ENCODE results near the gene RHBDL1. TPM values are rescaled to one million over a fixed set of nuclear protein-coding genes. Genes with fewer than 3 reads are reported as not detected.

Gene RHBDL1
- 1 to 10 TPM in 1 of 2 donors, under 1 TPM in 1; 0.67 to 1.3 TPM for total RNA-seq

DNA sequence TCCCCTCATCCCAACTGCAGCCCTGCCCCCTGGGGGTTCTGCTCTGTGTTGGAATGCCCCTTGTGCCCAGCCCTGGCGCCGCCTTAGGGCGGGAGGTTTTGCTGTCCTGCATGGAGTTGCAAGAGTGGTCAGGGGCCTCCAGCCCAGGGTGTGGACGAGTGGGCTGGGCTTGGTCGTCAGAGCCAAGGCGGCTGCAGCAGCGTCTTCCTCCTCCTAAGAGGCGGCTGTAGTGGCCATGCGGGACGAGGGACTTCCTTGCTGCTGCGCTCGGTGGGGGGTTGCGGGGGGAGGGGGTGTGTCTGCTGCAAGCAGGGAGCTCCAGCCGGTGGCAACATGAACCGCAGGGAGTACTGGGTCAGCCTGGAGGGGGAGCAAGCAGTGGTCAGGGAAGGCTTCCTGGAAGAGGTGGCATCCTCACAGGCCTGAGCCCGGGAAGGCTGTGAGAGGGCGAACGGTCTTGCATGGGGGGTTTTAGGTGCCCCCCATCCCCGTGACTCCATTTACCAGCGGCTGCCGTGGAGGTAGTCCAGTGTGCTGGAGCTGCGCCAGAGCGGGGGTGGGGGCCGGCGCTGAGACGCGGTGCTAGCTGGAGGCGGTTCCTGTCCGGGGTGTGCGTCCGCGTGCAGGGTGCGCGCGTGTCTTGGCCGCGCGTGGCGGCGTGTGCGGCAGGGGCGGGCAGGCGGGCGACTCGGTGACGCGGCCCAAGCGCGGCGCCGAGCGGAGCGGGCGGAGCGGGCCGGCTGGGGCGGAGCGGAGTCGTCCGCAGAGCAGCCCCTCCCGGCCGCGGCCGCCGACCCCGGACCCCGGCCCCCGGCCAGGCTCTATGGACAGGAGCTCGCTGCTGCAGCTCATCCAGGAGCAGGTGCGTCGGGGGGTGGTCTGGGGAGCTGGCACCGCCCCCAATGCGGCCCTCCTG is at the start of gene RHBDL1:
TSS of gene RHBDL1 (plus strand) at position 704 of the 916 bp plus-strand sequence. CDS start at position 824, 120 bp downstream.
- DNase-seq (ENCODE audit: low spot score), result no peak
- TF ChIP-seq, protein P1, sequence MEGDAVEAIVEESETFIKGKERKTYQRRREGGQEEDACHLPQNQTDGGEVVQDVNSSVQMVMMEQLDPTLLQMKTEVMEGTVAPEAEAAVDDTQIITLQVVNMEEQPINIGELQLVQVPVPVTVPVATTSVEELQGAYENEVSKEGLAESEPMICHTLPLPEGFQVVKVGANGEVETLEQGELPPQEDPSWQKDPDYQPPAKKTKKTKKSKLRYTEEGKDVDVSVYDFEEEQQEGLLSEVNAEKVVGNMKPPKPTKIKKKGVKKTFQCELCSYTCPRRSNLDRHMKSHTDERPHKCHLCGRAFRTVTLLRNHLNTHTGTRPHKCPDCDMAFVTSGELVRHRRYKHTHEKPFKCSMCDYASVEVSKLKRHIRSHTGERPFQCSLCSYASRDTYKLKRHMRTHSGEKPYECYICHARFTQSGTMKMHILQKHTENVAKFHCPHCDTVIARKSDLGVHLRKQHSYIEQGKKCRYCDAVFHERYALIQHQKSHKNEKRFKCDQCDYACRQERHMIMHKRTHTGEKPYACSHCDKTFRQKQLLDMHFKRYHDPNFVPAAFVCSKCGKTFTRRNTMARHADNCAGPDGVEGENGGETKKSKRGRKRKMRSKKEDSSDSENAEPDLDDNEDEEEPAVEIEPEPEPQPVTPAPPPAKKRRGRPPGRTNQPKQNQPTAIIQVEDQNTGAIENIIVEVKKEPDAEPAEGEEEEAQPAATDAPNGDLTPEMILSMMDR (IDR thresholded peaks at IDR 0.05), result no peak
- Histone ChIP-seq H3K9me3 (no peaks in the 10 kb centered on the region), H3K27ac (peak within 1 kb of the TSS; percentile 23 to 53), H3K27me3 (no peaks in the 10 kb centered on the region), H3K4me3 (peak within 1 kb of the TSS; percentile 32 to 50), H3K4me1 (peaks cover 0 to 31% of the 10 kb centered on the region in 2 donors), H3K36me3 (peaks cover 35% of the 10 kb centered on the region)

DNA sequence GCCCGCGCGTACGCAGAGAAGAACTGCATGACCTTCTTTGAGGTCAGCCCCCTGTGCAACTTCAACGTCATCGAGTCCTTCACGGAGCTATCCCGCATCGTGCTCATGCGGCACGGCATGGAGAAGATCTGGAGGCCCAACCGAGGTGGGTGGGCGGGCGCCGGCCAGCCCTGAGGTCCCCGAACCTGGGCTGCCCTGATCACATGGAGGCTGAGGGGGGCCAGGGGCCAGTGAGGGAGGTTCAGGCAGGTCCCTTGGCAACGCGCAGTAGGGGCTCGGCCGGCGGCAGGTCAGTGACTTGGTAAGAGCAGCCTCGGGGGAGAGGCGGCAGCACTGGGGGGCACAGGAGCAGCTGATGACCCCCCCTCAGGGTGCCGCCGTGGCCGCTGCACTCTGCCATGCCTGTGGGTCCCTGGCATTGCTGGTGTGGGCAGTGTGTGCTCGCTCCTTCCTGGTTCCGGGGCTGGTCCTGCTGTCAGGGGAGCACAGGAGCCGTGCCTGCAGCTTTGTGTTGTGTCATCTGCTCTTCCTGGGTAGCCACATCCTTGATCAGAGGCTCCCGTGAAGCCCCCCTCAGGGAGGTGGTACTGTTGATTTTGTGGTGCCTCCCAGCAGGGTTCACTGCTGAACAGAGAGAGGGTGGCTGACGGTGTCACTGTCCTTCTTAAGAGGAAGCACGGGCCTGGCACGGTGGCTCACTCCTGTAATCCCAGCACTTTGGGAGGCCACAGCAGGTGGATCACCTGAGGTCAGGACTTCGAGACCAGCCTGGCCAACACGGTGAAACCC is 49.3 kb upstream of the RHBDL1 start:
- no peak overlapping the region for H3K27ac ChIP-seq
- no peak for DNase-seq (ENCODE audit: low spot score)

DNA sequence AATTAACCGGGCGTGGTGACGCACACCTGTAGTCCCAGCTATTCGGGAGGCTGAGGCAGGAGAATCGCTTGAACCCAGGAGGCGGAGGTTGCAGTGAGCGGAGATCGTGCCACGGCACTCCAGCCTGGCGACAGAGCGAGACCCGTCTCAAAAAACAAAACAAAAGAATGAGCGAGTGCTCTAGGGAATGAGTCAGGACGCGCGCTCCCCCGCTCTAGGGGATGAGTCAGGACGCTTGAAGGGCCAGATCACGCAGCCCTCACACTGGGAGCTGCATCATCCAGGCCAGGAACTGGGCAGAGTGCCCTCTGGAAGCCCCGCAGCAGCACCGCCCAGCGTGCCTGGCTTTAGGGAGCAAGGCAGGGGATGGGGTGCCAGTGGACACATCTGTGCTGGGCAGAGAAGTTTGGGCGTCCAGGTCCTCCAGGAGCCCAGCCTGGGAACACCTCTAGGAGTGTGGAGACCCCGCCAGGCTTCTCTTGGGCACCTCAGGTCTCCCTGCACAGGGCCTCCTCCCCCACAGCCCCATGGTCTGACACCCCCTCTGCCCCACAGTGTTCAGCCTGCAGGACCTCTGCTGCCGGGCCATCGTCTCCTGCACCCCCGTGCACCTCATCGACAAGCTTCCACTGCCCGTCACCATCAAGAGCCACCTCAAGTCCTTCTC is 48.6 kb upstream of the RHBDL1 start:
- TF ChIP-seq, protein P1 (IDR thresholded peaks at IDR 0.05), result no peak
- no peaks in the 10 kb centered on the region for H3K9me3 ChIP-seq
- H3K4me3 ChIP-seq, result no peak overlapping the region
- peaks cover 0 to 35% of the 10 kb centered on the region in 2 donors for H3K4me1 ChIP-seq
- H3K27ac ChIP-seq, result no peak overlapping the region
- no peaks in the 10 kb centered on the region for H3K27me3 ChIP-seq
- peaks cover 5% of the 10 kb centered on the region for H3K36me3 ChIP-seq
- DNase-seq (ENCODE audit: low spot score), result no peak

More for the DNA sequence above, 49.3 kb upstream of the RHBDL1 start:
- TF ChIP-seq, protein P1 (IDR thresholded peaks at IDR 0.05), result no peak
- Histone ChIP-seq H3K4me3 (no peak overlapping the region), H3K36me3 (peaks cover 5% of the 10 kb centered on the region), H3K4me1 (peaks cover 0 to 32% of the 10 kb centered on the region in 2 donors), H3K9me3 (no peaks in the 10 kb centered on the region), H3K27me3 (no peaks in the 10 kb centered on the region)

DNA sequence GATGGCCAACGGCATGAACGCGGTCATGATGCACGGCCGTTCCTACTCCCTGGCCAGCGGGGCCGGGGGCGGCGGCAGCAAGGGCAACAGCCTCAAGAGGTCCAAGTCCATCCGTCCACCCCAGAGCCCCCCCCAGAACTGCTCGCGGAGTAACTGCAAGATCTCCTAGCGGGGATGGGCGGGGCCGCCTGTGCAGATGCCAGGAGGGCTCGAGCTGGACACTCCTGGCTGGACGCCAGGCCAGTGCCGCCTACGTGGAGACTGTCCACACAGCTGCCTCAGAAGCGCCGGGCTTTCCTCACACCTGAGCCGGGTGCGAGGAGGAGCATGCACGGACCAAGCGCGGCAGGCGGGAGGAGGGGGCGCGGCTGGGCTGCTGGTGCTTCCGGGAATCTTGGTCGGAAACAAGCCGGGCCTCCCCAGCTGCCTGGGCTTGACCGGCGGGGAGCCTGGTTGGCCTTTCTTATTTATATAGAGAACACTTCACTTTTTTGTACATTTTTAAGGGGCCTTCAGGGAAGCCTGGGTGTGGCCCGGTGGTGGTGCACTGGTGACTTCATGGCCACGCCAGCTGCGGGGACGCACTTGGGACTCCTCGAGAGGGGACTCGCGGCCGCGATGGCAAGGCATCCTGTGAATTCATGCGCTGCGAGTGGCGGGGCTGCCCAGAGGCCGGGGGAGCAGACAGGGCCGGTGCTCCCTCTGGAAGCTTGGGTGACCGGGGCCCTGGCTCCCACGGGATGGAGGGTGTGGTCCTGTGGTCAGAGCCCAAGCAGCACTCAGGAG is 47.8 kb upstream of the RHBDL1 start:
- H3K27ac ChIP-seq, result no peak overlapping the region
- no peak for DNase-seq (ENCODE audit: low spot score)

More for the DNA sequence above, 47.8 kb upstream of the RHBDL1 start:
- Histone ChIP-seq H3K9me3 (no peaks in the 10 kb centered on the region), H3K4me1 (peaks cover 0 to 35% of the 10 kb centered on the region in 2 donors), H3K4me3 (no peak overlapping the region), H3K27me3 (no peaks in the 10 kb centered on the region), H3K36me3 (peaks cover 5% of the 10 kb centered on the region)
- TF ChIP-seq, protein P1 (IDR thresholded peaks at IDR 0.05), result no peak

All from right atrium auricular region (tissue), 2 donors.